Stomach (tissue), 4 donors: ENCODE results near the gene ZMIZ1.

Experiments
- CTCF ChIP-seq, 7 experiments: fragments of 450-650 bp in 4 of 7; fragments of 200-600 bp in 3 of 7; sonication (generic) in 3 of 7; IDR thresholded peaks; one replicate each; pipeline ENCODE4 v1.5.1; 2016 to 2019; ENCODE audit warnings: antibody characterized with exemption in 7 of 7, control low read depth in 2 of 7, mild to moderate bottlenecking in 1 of 7
- EP300 ChIP-seq: sonication (generic); formaldehyde crosslinking; IDR thresholded peaks from one replicate; pipeline ENCODE4 v1.6.1; 2017; ENCODE audit warnings: antibody characterized with exemption
- POLR2AphosphoS5 ChIP-seq, 3 donors: sonication (generic); formaldehyde crosslinking; IDR thresholded peaks; one replicate each; pipeline ENCODE4 v1.6.1; 2016; ENCODE audit warnings: antibody characterized with exemption in 3 of 3

- TF ChIP-seq CTCF (IDR thresholded peaks at IDR 0.05) (no peak), POLR2AphosphoS5 (IDR thresholded peaks at IDR 0.05) (peak in 2 of 3 donors; percentile 16 to 41), EP300 (peak; percentile 39)
Measured at GRCh38 chr10:79025199-79025832, 43.5 kb upstream of the ZMIZ1 start.
